ENCODE data around the gene SMAD3. TPM values are rescaled to one million over a fixed set of nuclear protein-coding genes. Genes with fewer than 3 reads are reported as not detected.

SMAD3 gene
- total and polyA plus RNA-seq, 2 of the 4 experiments (the other 2 are of a cell fraction) = 71.0 to 177 TPM

- Histone ChIP-seq H2BK5ac (ENCODE audit: low read depth, low read length, poor library complexity, severe bottlenecking) (peak overlapping the region; percentile 77), H3K9me1 (ENCODE audit: insufficient read depth, low read length) (peaks cover 37% of the 10 kb centered on the region), H4K5ac (ENCODE audit: low read depth, low read length) (no peak overlapping the region), H2BK120ac (ENCODE audit: low read depth, low read length) (no peak overlapping the region), H3K18ac (ENCODE audit: low read depth, low read length) (no peak overlapping the region), H3K4me3 (ENCODE audit: insufficient read depth, low read depth, low read length) (no peak overlapping the region), H3K9ac (ENCODE audit: low read depth, low read length) (no peak overlapping the region), H3K79me1 (ENCODE audit: low read depth in 1 of 2, low read length in 2 of 2) (peaks cover 0 to 27% of the 10 kb centered on the region in 2 experiments; a peak in 2 of 4 replicates), H3K14ac (replicated peaks; ENCODE audit: low read depth, low read length) (no peak overlapping the region), H3K36me3 (ENCODE audit: control insufficient read depth, insufficient read depth, low read length) (peaks cover 9% of the 10 kb centered on the region; the same call in 1 of the 2 replicates), H2BK20ac (ENCODE audit: low read depth, low read length) (peak overlapping the region; percentile 16; the same call in 1 of the 2 replicates), H4K20me1 (ENCODE audit: insufficient read depth, low read length) (peaks cover 22% of the 10 kb centered on the region; the same call in 1 of the 2 replicates), H3K27ac (ENCODE audit: insufficient read depth, low read length) (no peak overlapping the region), H2AK5ac (ENCODE audit: low read depth, low read length) (no peak overlapping the region), H3K23ac (ENCODE audit: low read depth, low read length) (peak overlapping the region; percentile 20; the same call in 1 of the 2 replicates), H3K4me1 (ENCODE audit: control insufficient read depth, insufficient read depth, low read length) (peaks cover 26% of the 10 kb centered on the region), H3K27me3 (ENCODE audit: control insufficient read depth, insufficient read depth, low read length) (no peaks in the 10 kb centered on the region), H3K9me3 (ENCODE audit: control insufficient read depth, insufficient read depth, low read length) (no peaks in the 10 kb centered on the region), H3K4me2 (ENCODE audit: low read depth, low read length) (no peak overlapping the region), H2BK15ac (ENCODE audit: low read depth, low read length) (no peak overlapping the region), H3K56ac (ENCODE audit: extremely low read depth, insufficient read depth, low read length) (0 out of 2 replicates have a peak overlapping the region, but pooled peaks have one; percentile 16), H2AFZ (replicated peaks; ENCODE audit: low read length, poor library complexity) (no peak overlapping the region), H2AK9ac (replicated peaks; ENCODE audit: low read depth, low read length, poor library complexity) (no peak overlapping the region), H4K91ac (ENCODE audit: insufficient read depth, low read depth, low read length) (no peak overlapping the region), H4K8ac (ENCODE audit: low read depth in 2 of 2, low read length in 2 of 2) (0 out of 4 replicates have a peak overlapping the region, but pooled peaks of 1 of the 2 experiments have one; percentile 18), H3K4ac (ENCODE audit: low read depth, low read length) (peak overlapping the region; percentile 6; the same call in 1 of the 2 replicates)
- TF ChIP-seq MAFK (IDR thresholded peaks at IDR 0.05; ENCODE audit: low read depth, low read length) (peak; percentile 80), CHD1 (IDR thresholded peaks at IDR 0.05; ENCODE audit: low read depth, low read length) (no peak)
- 29% methylated on average over 1 of the region's 4 CpGs; no CpG with 5 or more reads in 1 of the 2 experiments for WGBS, 2 experiments (ENCODE audit: extremely low coverage in 2 of 2, insufficient read length in 1 of 2)
- BruUV-seq (replicated peaks) = no TSS peak
- POLR2A ChIA-PET (ENCODE audit: unreplicated experiment) = no interaction called here
- DNase-seq = peak; percentile 63
- intact Hi-C loops (cut with micrococcal nuclease) (loop anchor here (5.0 kb wide), 1 partner anchor 638 kb away; no protein-coding TSS in a partner anchor), in situ Hi-C loops (cut with MboI; ENCODE audit: low sequenced_read_pairs) (loop anchor here (10.0 kb wide), 1 partner anchor 255 kb away; no protein-coding TSS in a partner anchor), dilution Hi-C loops (cut with HindIII; ENCODE audit: low sequenced_read_pairs, unreplicated experiment) (no loop called here)
- CTCF ChIA-PET = no interaction called here
- ATAC-seq (ENCODE audit: low read depth) = no peak
Measured at GRCh38 chr15:67199391-67199790, 134.0 kb downstream of the SMAD3 start.
